ENCODE data around the gene DEFB113. TPM values are rescaled to one million over a fixed set of nuclear protein-coding genes. Genes with fewer than 3 reads are reported as not detected.
"Not testable (repeated sequence)": the region's sequence is repeated elsewhere in the genome, so short reads cannot be mapped to it uniquely, and the experiment has no call there.

DEFB113 gene
- total RNA-seq, 4 donors from 2014 or later: not detected

DNA sequence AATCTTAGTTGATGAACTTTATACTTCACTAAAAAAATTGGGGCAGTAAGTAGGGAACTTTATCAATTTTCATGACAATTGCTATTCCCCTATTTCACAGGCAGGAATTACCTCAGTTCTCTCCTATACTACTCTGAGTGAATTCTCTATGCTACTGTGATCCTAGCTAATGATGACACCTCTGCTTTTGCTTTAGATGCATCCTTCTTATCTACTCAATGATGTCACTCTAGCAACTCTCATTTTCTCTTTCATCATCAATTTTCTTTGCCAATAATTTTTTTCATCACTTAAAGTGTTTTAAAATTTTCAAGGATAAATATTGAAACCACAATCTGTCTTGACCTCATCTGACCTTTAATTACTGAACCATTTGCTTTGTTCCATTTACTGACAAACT, 13.6 kb downstream of the DEFB113 start:
- Histone ChIP-seq H3K9me3 (no peaks in the 10 kb centered on the region), H3K27me3 (no peaks in the 10 kb centered on the region), H3K4me1 (no peaks in the 10 kb centered on the region), H3K27ac (no peak overlapping the region), H3K36me3 (no peaks in the 10 kb centered on the region), H3K4me3 (no peak overlapping the region)
- TF ChIP-seq POLR2A (IDR thresholded peaks at IDR 0.05) (no peak), EP300 (IDR thresholded peaks at IDR 0.05) (no peak)
- TF ChIP-seq, protein P1, sequence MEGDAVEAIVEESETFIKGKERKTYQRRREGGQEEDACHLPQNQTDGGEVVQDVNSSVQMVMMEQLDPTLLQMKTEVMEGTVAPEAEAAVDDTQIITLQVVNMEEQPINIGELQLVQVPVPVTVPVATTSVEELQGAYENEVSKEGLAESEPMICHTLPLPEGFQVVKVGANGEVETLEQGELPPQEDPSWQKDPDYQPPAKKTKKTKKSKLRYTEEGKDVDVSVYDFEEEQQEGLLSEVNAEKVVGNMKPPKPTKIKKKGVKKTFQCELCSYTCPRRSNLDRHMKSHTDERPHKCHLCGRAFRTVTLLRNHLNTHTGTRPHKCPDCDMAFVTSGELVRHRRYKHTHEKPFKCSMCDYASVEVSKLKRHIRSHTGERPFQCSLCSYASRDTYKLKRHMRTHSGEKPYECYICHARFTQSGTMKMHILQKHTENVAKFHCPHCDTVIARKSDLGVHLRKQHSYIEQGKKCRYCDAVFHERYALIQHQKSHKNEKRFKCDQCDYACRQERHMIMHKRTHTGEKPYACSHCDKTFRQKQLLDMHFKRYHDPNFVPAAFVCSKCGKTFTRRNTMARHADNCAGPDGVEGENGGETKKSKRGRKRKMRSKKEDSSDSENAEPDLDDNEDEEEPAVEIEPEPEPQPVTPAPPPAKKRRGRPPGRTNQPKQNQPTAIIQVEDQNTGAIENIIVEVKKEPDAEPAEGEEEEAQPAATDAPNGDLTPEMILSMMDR (IDR thresholded peaks at IDR 0.05): no peak
- DNase-seq (ENCODE audit: low spot score in 2 of 2): no peak

DNA sequence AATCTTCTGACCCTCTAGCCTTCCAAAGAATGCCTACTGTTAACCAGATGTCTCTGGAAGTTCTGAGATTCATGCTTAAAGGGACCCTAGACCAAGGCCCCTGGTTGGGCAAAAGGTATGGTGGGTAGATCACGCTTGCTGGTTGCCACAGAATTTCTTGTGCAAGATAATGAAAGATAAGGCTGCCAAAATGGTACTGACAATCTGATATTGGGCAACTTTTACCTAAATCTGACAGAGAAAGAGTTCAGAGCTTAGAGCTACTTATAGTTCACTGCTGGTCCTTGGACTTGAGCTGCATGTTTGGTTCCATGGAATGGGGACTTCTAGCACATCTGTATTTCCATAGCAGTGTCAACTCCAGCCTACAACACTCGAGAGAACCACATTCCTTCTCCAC, 17.5 kb downstream of the DEFB113 start:
- 69 to 72% methylated on average over 2 of the region's 2 CpGs for WGBS, 2 donors
- Histone ChIP-seq H3K4me1 (no peaks in the 10 kb centered on the region), H3K27me3 (no peaks in the 10 kb centered on the region), H3K4me3 (no peak overlapping the region), H3K36me3 (no peaks in the 10 kb centered on the region), H3K27ac (no peak overlapping the region), H3K9me3 (no peaks in the 10 kb centered on the region)
- DNase-seq (ENCODE audit: low spot score in 2 of 2): no peak
- TF ChIP-seq POLR2A (IDR thresholded peaks at IDR 0.05) (no peak), EP300 (IDR thresholded peaks at IDR 0.05) (no peak)
- TF ChIP-seq, protein P1 (IDR thresholded peaks at IDR 0.05): no peak

DNA sequence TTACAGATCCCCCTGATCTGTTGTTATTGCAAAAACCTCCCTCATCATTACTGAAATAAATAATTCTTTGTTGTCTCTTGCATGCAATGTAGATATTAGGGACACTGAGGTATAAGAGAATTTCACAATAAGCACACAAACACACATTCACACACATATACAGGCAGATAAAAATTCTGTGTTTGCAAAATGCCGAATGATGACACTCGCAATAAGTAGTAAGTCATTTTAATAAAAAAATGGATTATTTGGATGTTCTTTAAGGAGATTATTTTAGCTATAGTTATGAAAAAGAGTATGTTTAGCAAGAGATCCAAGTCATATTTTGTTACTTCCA, 19.0 kb downstream of the DEFB113 start:
- 96% methylated on average over 2 of the region's 2 CpGs for WGBS, 2 donors
- H3K36me3 ChIP-seq: no peaks in the 10 kb centered on the region
- TF ChIP-seq POLR2A (IDR thresholded peaks at IDR 0.05) (no peak), EP300 (IDR thresholded peaks at IDR 0.05) (no peak)
- TF ChIP-seq, protein P1 (IDR thresholded peaks at IDR 0.05): no peak
- H3K27ac ChIP-seq: no peak overlapping the region
- no peak for DNase-seq (ENCODE audit: low spot score in 2 of 2)
- no peaks in the 10 kb centered on the region for H3K4me1 ChIP-seq
- H3K4me3 ChIP-seq: no peak overlapping the region
- H3K9me3 ChIP-seq: no peaks in the 10 kb centered on the region
- no peaks in the 10 kb centered on the region for H3K27me3 ChIP-seq

DNA sequence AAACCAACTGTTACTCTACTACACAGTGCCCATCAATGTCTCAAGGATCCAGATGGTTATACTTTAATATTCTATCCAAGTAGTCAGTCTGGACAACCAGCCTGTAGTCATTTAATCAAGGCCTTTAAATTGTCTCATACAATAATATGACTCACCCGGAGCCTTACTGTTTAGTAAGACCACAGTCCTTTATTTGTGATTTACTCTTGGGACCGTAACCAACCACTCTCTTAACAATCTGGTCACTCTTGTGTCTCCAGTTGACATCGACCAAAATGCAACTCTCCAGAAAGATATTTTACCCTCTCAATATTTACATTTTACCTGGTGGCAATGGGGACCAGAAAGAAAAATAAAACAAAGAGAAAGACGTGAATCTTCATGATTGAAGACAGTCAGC, 20.4 kb downstream of the DEFB113 start:
- Histone ChIP-seq H3K27ac (no peak overlapping the region), H3K9me3 (no peaks in the 10 kb centered on the region), H3K27me3 (no peaks in the 10 kb centered on the region), H3K36me3 (no peaks in the 10 kb centered on the region), H3K4me1 (no peaks in the 10 kb centered on the region), H3K4me3 (no peak overlapping the region)
- DNase-seq (ENCODE audit: low spot score in 2 of 2): no peak
- WGBS, 2 donors: 89 to 92% methylated on average over 4 of the region's 4 CpGs
- TF ChIP-seq EP300 (IDR thresholded peaks at IDR 0.05) (no peak), POLR2A (IDR thresholded peaks at IDR 0.05) (no peak)
- TF ChIP-seq, protein P1 (IDR thresholded peaks at IDR 0.05): no peak

DNA sequence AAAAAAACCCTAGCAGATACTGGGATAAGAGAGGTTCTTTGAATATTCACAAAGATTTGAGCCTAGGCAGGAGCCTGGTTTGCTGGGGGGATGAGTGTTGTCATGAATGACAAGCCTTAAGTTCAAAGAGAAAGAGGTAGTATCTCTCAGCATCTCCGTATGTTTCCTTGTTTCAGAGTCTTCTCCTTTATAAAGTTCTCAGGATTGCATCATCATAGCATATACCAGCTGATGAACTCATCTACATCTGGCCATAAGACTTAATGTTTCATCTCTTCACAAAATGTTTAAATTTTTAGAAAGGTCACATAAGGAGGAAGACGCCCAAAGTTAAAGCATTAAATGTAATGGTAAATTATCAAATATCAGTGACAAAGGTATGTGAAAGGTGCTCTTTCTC, 22.6 kb downstream of the DEFB113 start:
- Histone ChIP-seq H3K27me3 (no peaks in the 10 kb centered on the region), H3K4me1 (no peaks in the 10 kb centered on the region), H3K27ac (no peak overlapping the region), H3K36me3 (no peaks in the 10 kb centered on the region), H3K9me3 (no peaks in the 10 kb centered on the region), H3K4me3 (no peak overlapping the region)
- DNase-seq (ENCODE audit: low spot score in 2 of 2): no peak
- TF ChIP-seq, protein P1 (IDR thresholded peaks at IDR 0.05): no peak
- TF ChIP-seq POLR2A (IDR thresholded peaks at IDR 0.05) (no peak), EP300 (IDR thresholded peaks at IDR 0.05) (no peak)
- WGBS, 2 donors: 65 to 83% methylated on average over 2 of the region's 2 CpGs

DNA sequence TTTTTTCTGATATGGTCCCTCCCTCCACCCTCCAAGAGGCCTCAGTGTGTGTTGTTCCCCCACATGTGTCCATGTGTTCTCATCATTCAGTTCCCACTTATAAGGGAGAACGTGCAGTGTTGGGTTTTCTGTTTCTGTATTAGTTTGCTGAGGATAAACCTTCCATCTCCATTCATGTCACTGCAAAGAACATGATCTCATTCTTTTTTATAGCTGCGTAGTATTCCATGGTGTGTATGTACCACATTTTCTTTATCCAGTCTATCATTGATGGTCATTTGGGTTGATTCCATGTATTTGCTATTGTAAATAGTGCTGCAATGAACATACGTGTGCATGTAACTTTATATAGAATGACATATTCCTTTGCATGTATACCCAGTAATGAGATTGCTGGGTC, 25.4 kb downstream of the DEFB113 start:
- H3K4me1 ChIP-seq; H3K27ac ChIP-seq; H3K4me3 ChIP-seq; DNase-seq (ENCODE audit: low spot score in 2 of 2); H3K27me3 ChIP-seq; H3K9me3 ChIP-seq; H3K36me3 ChIP-seq: not testable (repeated sequence)
- WGBS, 2 donors: 83 to 87% methylated on average over 3 of the region's 3 CpGs
